ENCODE results near the gene ITLN2. TPM values are rescaled to one million over a fixed set of nuclear protein-coding genes. Genes with fewer than 3 reads are reported as not detected.
A peak's percentile ranks its signal among the peaks of the same experiment; 100 is the strongest.
"Not testable (repeated sequence)": the region's sequence is repeated elsewhere in the genome, so short reads cannot be mapped to it uniquely, and the experiment has no call there.

The ITLN2 gene
- total RNA-seq (2014; rRNA removed; shearing (Covaris generic)), result not detected in 2 replicates

DNA sequence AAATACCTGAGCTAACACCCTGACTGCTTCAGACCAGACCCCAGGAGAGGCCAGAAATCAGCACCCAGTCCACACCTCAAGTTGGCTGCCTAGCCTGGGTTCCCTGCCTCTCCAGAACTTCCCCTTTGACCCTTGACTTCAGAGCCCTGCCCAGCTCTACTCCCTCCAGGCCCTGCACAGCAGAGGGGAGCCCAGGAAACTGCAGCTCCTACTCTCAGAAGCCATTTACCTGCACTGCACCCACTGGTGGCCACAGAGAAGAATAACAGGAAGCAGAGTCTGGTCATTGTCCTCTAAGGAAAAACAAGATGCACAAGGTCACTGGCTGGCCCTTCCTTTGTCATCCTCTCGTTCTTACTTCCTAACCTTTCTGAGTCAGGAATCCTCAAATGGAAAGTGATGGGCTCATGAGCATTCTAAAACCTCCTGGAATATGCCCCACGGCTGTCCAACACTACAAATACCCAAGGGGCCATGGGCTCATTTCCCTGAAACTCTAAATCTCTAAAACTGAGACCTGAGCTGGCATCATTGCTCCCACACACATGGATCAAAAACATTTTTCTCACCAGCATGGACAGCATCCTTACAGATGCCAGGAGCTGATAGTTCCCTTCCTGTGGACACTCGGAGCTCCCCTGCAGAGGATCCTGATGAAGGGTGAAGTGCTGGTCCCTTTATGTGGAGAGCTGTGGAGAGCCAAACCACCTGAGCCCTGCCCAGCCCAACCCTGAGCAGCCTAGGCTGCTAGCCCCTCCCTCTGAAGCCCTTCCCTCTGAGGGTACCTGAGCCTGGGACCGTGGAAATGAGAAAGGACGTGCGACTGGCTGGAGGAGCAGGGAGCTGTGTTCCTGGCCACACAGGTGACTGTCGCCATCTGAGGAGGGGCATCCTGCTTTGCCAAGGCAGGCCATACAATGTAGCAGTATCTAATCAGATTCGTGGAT lies at the start of gene ITLN2:
Gene ITLN2 (minus strand): TSS at position 652 of the 947 bp plus-strand sequence. CDS start 68 bp downstream, at position 584.
- peak; percentile 60 for DNase-seq (ENCODE audit: low read depth)

DNA sequence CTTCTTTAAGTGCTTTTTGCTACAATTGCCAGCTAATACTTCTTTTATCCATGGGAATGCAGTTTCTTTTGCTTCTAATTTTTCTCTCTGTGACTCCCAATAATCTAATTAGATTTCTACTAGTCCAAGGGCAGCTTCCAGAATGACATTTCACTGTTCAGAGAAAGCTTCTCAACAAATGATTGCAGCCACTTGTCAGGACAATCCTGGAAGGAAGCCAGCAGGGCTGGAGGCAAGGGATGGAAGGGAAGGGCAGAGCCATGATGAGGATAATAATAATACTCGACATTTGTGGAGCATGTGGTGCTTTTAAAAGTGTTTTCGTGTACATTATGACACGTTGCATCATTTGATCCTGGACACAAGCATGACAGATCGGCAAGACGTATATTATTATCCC lies 46.9 kb upstream of the ITLN2 start:
- no peak for DNase-seq (ENCODE audit: low read depth)

DNA sequence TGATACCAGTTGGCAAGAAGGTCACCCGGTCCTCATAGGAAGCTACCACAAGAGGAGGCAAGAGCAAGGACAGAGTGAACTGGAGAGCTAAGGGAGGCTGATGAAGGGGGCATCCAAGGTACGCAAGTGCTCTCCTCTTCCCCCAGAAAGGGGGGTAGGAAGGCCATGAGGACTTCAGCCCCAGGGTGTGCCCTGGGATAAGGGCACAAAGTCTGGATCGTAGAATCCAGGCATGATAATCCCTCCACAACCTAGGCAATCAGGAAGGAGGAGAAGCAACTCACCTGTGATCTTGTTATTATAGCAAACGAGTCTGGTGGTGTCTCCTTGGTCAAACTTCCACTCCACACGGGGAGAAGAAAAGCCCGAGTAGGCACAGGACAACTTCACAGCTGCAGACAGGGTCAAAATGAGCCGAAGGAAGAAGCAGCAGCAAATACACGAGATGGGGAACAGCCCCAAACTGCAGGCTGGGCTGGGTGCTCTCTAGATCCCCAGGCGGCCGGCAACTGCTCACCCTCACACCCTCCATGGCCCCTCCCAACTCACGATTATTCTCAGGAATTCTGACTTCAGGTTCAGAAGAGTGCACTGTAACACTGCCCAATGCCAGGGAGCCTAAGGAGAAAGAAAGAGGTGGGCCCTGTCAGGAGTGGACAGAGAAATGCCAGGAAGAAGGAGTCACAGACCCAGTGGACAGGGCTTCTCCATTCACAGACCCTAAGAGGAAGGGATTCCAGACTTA lies 46.3 kb upstream of the ITLN2 start:
- DNase-seq (ENCODE audit: low read depth), result no peak

DNA sequence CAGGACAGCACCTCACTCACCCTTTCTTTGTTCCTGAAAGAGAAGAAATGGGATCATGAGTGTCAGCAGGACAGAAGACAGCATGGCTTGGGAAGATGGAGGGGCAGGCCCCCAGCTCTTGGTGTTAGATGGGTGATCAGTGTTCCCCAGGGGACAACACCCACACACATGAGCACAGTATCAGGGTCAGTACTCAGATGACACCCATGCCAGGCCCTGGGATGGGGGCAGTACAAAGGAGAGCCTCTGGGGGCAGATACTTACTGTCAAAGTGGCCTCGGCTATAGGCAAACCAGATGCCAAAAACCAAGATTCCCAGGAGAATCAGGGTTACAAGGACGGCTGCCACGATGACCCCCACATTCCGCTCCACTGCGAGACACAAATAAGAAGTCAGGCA lies 44.8 kb upstream of the ITLN2 start:
- DNase-seq (ENCODE audit: low read depth), result no peak

DNA sequence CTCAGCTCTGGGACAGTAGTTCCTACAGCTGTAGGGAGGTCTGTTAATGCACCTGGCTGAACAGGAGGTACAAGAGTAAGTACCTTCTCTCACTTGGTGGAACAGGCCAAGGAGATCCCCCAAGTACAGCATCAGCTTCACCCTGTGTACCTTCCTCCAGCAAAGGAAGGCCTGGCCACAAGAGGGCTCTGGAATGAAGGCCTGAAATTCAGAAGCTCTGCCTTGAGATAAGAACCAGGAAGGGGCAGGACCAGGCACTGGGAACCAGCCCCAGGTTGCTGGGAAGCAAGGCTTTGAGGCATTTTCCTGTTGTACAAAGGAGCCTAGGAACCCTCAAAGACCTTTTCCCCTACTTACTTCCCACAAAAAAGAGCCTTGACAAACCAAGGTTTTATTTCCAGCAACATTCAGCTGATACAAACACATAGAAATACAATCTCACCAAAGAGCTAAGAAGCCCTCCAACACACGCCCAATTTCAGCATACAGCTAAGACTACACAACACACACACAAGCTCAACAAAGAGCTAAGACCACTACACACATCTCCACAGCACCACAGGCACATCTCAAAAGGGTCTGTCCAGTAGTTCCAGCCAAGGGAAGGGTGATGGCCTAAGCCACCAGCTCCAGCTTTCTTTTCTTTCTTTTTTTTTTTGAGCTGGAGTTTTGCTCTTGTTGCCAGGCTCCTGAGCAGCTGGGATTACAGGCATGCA lies 42.9 kb upstream of the ITLN2 start:
- peak; percentile 77 for DNase-seq (ENCODE audit: low read depth)

DNA sequence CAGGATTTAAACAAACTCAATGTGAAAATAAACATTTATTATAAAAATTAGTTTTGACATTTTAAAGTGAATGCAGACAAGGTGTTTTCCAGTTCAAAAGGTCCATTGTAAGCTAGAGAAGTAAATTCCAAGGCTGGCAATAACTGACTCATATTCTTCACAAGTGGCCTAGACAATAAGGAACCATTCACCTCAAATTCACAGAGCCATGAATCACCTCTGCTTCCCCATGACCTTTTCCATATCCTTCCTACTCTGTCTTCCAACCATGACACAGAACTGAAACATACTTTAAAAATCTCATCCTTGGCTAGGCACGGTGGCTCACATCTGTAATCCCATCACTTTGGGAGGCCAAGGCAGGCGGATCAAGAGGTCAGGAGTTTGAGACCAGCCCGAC lies 41.6 kb upstream of the ITLN2 start:
- peak; percentile 95 for DNase-seq (ENCODE audit: low read depth)

DNA sequence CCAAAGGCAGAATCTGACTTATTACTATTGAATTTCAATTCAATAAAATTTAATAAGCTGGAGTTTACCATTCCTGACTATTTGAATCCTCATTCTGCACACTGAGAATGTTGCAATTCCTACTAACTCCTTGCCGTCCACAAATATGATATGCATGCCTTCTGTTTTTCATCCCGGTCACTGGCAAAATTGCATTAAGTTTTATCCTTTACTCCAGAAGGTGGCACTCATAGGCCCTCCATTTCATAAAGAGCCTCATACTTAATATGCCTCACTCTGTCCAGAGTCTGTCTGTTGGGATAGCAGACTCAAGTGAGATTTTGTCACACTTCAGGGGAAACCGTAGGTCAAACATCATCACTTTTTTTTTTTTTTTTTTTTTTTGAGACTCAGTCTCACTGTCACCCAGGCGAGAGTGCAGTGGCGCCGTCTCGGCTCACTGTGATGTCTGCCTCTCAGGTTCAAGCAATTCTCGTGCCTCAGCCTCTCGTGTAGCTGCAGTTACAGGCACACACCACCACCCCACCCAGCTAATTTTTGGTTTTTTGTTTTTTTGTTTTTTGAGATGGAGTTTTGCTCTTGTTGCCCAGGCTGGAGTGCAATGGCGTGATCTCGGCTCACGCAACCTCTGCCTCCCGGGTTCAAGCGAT lies 39.1 kb upstream of the ITLN2 start:
- DNase-seq (ENCODE audit: low read depth), result peak; percentile 65

DNA sequence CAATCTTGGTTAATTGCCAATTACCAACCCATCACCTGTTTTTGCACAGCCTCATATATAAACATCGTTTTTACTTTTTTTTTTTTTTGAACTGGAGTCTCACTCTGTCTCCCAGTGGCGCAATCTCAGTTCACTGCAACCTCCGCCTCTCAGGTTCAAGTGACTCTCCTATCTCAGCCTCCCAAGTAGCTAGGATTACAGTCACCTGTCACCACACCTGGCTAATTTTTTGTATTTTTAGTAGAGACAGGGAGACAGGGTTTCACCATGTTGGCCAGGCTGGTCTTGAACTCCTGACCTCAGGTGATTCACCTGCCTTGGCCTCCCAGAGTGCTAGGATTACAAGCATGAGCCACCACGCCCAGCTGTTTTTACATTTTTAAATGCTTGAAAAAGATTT lies 37.4 kb upstream of the ITLN2 start:
- DNase-seq (ENCODE audit: low read depth), result not testable (repeated sequence)

DNA sequence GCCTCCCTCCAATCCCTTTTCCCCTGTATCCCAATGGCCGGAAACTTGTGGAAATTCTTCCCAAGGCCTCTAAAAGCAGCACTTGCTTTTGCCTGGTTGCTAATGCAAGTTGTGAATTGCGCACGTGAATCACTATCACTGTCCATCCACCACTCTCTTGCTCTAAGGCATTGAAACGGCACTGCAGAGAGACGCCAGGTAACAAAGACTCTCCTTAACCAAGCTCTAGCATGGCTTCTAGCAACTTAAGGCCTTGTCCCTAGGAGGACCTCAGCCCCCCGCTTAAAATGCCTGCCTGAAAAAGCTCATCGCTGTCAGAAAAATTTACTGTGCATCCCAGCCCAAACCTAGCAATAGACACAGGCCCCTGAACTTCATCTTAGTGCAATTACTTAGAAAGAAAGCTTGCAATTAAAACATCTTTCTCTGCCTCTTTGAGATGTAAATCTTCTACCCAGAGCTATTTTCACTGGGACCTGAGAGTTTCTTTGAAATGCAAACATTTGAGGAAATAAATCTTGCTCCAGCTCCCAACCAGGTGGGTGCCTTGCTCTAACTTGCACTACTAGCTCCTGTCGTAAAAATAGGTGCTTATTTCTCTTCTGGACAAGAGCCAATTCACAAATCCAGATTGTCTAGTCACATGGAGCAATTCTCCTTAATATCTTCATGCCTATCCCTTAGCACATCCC lies 32.9 kb upstream of the ITLN2 start:
- DNase-seq (ENCODE audit: low read depth), result no peak

DNA sequence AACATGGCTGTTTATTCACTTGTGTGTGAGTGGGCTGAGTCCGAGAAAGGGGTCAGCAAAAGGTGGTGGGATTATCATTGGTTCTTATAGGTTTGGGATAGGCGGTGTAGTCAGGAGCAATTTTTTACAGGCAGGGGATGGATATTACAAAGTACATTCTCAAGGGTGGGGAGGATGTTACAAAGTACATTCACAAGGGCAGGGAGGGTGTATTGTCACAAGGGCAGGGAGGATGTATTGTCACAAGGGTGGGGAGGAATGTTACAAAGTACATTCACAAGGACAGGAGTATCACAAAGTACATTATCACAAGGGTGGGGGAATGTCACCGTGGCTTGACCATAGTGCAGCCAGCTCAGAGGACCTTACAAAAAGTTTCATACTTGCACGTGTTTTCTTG lies 31.1 kb upstream of the ITLN2 start:
- DNase-seq (ENCODE audit: low read depth), result no peak

DNA sequence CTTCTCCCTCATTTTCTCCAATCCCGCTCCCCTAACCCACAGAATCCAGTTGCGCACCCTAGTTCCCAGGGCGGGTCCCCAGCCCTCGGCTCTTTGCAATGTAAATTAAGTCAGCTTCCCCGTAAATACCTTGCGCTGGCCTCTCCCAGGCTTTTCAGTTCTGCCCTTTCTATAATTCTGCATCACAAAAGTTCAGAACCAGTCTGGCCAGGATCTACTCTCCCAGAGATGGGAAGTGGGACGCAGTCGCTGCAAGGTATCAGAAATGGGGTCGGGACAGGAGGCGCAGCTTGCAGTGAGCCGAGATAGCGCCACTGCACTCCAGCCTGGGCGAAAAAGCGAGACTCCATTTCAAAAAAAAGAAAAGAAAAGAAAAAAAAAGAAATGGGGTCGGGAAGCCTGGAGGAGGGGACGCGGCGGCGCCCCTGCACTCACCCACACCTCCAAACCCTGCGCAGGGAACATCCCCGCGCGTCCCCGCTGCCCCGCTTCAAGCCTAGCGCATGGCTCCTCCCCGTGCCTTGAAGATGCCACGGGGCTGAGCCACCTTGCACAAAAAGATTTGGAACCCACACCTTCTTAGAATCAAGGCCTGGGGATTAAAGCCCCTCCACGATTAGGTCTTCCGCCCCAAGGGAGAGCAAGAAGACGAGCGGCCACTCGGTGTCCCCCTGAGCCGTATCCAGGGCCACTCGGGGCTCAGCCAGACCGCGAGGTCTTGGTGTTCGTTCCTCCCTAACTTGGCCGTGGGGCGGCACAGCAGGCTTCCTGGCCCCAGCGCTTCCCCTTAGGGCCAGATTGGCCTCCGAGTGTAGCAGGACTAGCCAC lies 27.2 kb upstream of the ITLN2 start:
- DNase-seq (ENCODE audit: low read depth), result peak; percentile 9

DNA sequence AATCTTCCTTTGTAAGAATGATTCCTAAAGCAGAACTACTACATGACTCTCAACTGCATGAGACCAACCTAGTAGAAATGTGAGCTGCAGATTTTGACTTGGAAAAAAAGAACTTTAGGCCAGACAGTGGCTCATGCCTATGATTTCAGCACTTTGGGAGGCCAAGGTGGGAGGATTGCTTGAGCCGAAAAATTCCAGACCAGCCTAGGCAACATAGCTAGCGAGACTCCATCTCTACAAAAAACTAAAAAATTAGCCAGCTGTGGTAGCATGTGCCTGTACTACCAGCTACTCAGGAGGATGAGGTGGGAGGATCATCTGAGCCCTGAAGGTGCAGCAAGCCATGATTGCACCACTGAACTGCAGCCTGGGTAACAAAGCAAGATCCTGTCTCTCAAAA lies 24.7 kb upstream of the ITLN2 start:
- DNase-seq (ENCODE audit: low read depth), result no peak

DNA sequence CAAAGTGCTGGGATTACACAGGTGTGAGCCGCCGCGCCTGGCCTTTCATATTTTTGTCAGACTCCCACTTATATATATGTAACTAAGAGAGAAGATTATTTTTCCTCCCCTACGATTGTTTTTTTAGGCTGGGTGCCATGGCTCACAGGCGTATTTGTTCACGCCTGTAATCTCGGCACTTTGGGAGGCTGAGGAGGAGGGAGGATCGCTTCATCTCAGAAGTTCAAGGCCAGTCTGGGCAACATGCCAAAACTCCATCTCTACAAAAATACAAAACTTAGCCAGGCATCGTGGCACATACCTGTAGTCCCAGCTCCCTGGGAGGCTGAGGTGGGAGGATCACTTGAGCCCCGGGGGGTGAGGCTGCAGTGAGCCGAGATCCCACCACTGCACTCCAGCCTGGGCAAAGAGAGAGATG lies 23.9 kb upstream of the ITLN2 start:
- DNase-seq (ENCODE audit: low read depth), result no peak

DNA sequence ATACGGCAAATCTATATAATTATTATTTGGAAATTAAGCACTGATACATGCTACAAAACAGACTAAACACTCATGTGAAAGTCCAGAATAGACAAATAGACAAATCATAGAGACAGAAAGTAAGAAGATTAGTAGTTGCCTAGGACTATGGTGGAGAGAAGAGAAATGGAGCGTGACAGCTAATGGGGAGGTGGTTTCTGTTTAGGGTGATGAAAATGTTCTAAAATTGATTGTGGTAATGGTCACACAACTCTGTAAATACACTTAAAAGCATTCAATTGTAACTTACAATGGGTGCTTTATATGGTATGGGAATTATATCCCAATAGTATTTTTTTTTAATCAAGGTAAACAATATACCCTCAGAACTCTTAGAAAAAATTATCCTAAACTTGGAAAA lies 20.4 kb upstream of the ITLN2 start:
- DNase-seq (ENCODE audit: low read depth), result no peak

DNA sequence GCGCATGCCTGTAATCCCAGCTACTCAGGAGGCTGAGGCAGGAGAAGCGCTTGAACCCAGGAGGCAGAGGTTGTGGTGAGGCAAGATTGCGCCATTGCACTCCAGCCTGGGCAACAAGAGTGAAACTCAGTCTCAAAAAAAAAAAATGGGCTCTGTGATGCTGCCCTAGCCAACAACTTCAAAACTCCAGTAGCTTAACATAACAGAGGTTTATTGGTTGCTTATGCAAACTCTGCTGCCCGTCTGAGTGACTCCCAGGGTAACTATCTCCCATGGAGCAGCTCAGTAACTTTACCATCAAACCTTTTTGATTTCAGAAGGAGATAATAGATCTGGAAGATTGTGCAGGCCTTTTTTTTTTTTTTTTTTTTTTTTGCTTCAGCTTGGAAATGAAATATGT lies 18.9 kb upstream of the ITLN2 start:
- DNase-seq (ENCODE audit: low read depth), result no peak

DNA sequence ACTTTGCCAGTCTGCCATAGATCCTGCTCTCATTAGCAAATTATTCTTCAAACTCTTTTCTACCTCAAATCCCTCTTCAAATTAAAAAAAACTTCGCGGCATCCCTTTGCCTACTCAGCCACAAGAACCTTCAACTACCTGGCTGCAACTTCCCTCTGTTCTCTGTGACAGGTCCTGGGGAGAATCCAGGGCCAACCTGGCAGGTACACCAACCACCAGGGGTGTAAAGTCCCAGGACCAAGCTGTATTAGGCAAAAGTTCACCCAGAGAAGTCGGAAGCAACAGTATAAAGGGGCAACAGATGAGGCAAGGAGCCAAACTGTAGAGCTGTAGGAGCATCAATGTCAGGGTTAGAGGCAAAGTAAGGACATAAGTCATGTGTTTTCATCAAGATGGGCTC lies 18.3 kb upstream of the ITLN2 start:
- DNase-seq (ENCODE audit: low read depth), result no peak

DNA sequence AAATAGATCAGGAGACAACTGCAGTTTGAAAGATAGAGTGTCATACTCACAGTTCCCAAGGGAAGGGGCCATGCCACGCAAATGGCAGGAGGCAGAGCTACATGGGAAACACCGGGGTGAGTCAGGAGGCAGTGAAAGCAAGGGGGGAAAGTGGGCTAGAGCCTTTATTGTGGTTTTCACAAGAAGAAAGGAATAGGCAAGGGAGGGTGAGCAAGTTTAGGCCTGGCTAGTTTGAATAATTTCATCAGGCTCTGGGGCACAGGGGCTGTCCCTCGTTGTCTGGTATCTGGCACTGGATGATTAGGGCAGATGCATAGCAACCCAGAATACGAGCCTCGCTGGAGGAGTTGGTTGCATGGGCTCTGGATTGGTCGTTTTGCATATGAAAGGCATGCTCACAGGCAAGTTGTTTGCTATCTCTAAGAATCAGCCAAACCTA lies 17.0 kb upstream of the ITLN2 start:
- DNase-seq (ENCODE audit: low read depth), result no peak

DNA sequence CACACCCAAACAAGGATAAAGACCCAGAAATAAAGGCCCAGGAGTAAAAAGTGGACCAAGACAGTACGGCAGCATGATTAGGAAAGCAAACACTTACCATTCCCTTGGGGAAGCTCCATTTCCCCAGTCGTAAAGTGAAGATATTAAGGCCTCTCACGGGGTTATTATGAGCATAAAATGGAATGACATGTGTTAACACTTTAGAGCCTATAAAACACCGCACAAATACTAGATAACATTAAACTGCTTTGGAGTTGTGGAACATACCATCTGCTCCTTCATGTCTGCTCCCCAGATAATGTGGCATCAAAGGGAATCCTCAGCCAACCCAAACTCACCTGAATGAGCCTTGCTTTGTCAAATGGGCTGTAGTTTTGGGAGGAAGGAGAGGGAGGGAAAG lies 8.9 kb upstream of the ITLN2 start:
- no peak for DNase-seq (ENCODE audit: low read depth)

DNA sequence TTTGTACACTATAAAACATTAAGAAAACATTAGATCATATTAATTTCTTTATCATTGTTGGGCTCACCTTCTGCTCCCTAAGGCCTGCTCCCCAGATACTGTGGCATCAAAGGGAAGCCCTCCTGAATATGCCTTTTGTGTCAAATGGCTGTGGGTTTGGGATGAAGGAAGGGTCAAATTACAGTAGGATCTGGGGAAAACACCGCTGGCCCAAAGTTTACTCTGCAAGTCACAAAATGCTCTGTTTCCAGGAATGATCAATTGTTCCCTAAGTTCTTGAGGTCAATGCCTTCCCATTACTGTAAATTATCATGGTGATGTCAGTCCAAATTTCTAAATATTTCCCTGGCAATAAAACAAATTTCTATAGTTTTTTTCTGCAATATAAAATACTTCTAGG lies 6.8 kb upstream of the ITLN2 start:
- no peak for DNase-seq (ENCODE audit: low read depth)

DNA sequence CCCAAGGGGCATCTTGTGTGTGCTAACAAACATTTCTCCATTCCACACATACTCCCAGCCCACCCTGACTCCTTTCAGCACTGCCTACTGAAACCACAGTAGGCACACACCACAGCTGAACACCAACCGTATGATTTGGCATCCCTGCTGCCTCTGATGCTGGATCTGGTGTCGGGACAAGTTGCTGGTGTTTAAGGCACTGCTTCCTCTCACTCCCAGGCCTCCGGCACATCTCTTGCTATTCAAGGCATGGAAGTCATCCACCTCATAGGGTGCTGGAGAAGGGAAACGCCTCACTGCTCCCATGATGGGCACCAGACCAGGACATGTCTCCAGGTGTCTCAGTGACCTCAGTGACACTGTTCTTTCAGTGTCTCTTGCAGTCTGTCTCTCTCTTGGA lies 2.4 kb upstream of the ITLN2 start:
- DNase-seq (ENCODE audit: low read depth), result no peak
